Ovary (tissue), 9 donors: ENCODE results near the gene CRTAC1. TPM values are rescaled to one million over a fixed set of nuclear protein-coding genes. Genes with fewer than 3 reads are reported as not detected.

Source experiments
- DNase-seq, 5 donors: peaks; one replicate each; pipeline ENCODE4 v3.0.0-alpha.2; 2019 to 2020
- H3K27ac ChIP-seq, 2 donors: fragments of 200-600 bp; one replicate each; pipeline versions ENCODE4 v1.5.1 to v1.8.0; 2019 to 2022
- H3K27me3 ChIP-seq: fragments of 200-600 bp; one replicate; pipeline ENCODE4 v1.8.0; 2022
- H3K36me3 ChIP-seq: fragments of 200-600 bp; sonication (generic); one replicate; pipeline ENCODE4 v1.5.1; 2019
- H3K4me1 ChIP-seq: one replicate; pipeline ENCODE4 v1.8.1; 2013; ENCODE audit warnings: mild to moderate bottlenecking, moderate library complexity; ENCODE audit not compliant: insufficient read depth
- H3K4me3 ChIP-seq: fragments of 200-600 bp; sonication (generic); one replicate; pipeline ENCODE4 v1.5.1; 2017
- H3K9me3 ChIP-seq, 2 donors: fragments of 200-600 bp in 1 of 2; sonication (generic) in 1 of 2; one replicate each; pipeline versions ENCODE4 v1.5.1 to v1.8.1; 2013 to 2019; ENCODE audit warnings: mild to moderate bottlenecking in 1 of 2, moderate library complexity in 1 of 2
- CTCF ChIP-seq, 3 donors: fragments of 450-650 bp in 2 of 3; fragments of 200-600 bp in 1 of 3; IDR thresholded peaks; one replicate each; pipeline versions ENCODE4 v1.5.1 to v1.8.0; 2016 to 2022; ENCODE audit warnings: antibody characterized with exemption in 3 of 3, mild to moderate bottlenecking in 1 of 3
- EP300 ChIP-seq: sonication (generic); formaldehyde crosslinking; IDR thresholded peaks from one replicate; pipeline ENCODE4 v1.6.1; 2017; ENCODE audit warnings: antibody characterized with exemption
- POLR2A ChIP-seq: fragments of 450-650 bp; IDR thresholded peaks from one replicate; pipeline ENCODE4 v1.6.1; 2017; ENCODE audit warnings: antibody characterized with exemption, mild to moderate bottlenecking, moderate library complexity
- WGBS, 3 donors: extraction: QIAGEN DNeasy Blood & Tissue Kit in 1 of 3; methylation state at CpG; one replicate each; pipeline versions ENCODE4 v1.1.5 to v1.1.7; 2013 to 2017; 5-methylcytosine and 5-hydroxymethylcytosine counted together
- intact Hi-C, 4 donors: fragments of 100-400 bp; cut with DNase I; formaldehyde crosslinking; loops; one replicate each; pipeline versions ENCODE4 v1.11.0 to v1.15.1; 2022 to 2023
- polyA plus RNA-seq, 2 donors: library from polyadenylated mRNA; stranded (reverse); fragments of 200-250 nt in 1 of 2; fragments of 350-450 nt in 1 of 2; fragmentation: Illumina TruSeq in 1 of 2; extraction: RNeasy Lipid Tissue Mini Kit (QIAGEN cat#74804) in 1 of 2; gene quantifications; one replicate each; pipeline ENCODE4 v1.2.3, GENCODE V29; 2013 to 2014
- total RNA-seq, 7 donors: library from RNA; depleted of rRNA in 2 of 7; stranded (reverse); fragments of >200 nt in 2 of 7; fragmentation: NEBNext Ultra II Directional in 3 of 7; extraction: Animal tissue kit (Norgen Biotek cat#: 25700) in 3 of 7; gene quantifications; one replicate each; pipeline versions ENCODE4 v1.1.0 to v1.2.4, GENCODE V29; 2016 to 2023
- donor health status: DM: no; HTN: no; CAD: no; lungs with moderate emphysema.
- donor health status: DM: no; HTN: no; CAD: no.
- donor health status: Bipolar disorder and iron deficiency.
- donor health status: DM: yes; HTN: yes; CAD: no.
- donor health status: DM: no; HTN: no; CAD: no.
- donor health status: DM: yes; HTN: yes; CAD: no.

CRTAC1 gene
- total and polyA plus RNA-seq, 9 donors = 0.13 to 19.5 (median 1.6) TPM

DNA sequence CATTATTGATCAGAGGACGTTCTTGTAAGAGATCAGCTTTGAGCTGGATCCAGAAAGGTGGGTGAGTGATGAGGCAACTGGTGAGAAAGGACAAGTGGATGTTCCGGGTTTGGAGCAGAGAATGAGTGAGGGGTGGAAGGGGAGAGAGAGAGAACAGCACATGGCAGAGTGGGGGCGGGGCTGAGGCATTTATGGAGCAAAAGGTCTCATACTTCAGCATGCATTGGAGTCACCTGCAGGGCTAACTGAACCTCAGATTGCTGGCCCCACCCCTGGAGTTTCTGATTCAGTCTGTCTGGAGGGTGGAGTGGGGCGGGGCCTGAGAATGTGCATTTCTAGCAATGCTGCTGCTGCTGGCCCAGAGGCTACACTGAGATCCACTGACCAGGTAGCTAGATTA, 109.6 kb downstream of the CRTAC1 start:
- intact Hi-C loops = loop anchor here in 1 of 4 donors (10.0 kb wide), 1 partner anchor 124 kb away; no protein-coding TSS in a partner anchor
- Histone ChIP-seq H3K27ac (no peak overlapping the region), H3K4me3 (no peak overlapping the region), H3K36me3 (no peaks in the 10 kb centered on the region), H3K9me3 (no peaks in the 10 kb centered on the region), H3K27me3 (no peaks in the 10 kb centered on the region), H3K4me1 (no peaks in the 10 kb centered on the region)
- 33 to 45% (median 35%) methylated on average over 4 of the region's 4 CpGs for WGBS, 3 donors
- TF ChIP-seq POLR2A (no peak), EP300 (no peak), CTCF (IDR thresholded peaks at IDR 0.05) (no peak)
- no peak for DNase-seq

DNA sequence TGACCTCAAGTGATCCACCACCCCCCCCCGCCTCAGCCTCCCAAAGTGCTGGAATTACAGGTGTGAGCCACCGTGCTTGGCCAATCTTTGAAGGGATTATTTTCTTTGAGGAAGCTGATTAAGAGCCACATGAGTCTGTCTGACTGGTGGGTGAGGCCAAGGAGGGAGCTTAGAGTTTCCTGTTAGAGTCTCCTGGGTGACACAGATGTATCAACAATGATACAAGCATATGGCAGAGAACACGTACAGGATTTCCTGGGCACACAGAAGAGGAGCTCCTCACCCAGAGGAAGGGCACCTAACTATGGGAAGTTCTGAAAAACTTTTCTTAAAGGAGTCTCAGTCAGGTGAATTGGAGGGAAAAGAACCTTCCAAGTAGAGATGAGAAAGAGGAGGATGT, 111.4 kb downstream of the CRTAC1 start:
- 44 to 66% (median 61%) methylated on average over 3 of the region's 3 CpGs for WGBS, 3 donors
- Histone ChIP-seq H3K4me1 (no peaks in the 10 kb centered on the region), H3K36me3 (no peaks in the 10 kb centered on the region), H3K27me3 (no peaks in the 10 kb centered on the region), H3K9me3 (no peaks in the 10 kb centered on the region), H3K4me3 (no peak overlapping the region), H3K27ac (no peak overlapping the region)
- intact Hi-C loops = loop anchor here in 1 of 4 donors (5.0 kb wide), 1 partner anchor 393 kb away; no protein-coding TSS in a partner anchor
- DNase-seq = no peak
- TF ChIP-seq EP300 = no peak
- TF ChIP-seq POLR2A = no peak
- no peak for TF ChIP-seq CTCF (IDR thresholded peaks at IDR 0.05)

GRCh38 chr10:97916586-97916985, 113.8 kb downstream of the CRTAC1 start:
- Histone ChIP-seq H3K4me1 (no peaks in the 10 kb centered on the region), H3K9me3 (no peaks in the 10 kb centered on the region), H3K27ac (no peak overlapping the region), H3K27me3 (no peaks in the 10 kb centered on the region), H3K36me3 (no peaks in the 10 kb centered on the region), H3K4me3 (no peak overlapping the region)
- DNase-seq = no peak
- 37 to 50% (median 42%) methylated on average over 4 of the region's 4 CpGs for WGBS, 3 donors
- intact Hi-C loops = loop anchor here in 1 of 4 donors (5.0 kb wide), 1 partner anchor 396 kb away; no protein-coding TSS in a partner anchor
- TF ChIP-seq EP300 = no peak

GRCh38 chr10:97915346-97916131, 114.9 kb downstream of the CRTAC1 start:
- TF ChIP-seq CTCF (IDR thresholded peaks at IDR 0.05) = no peak
- TF ChIP-seq EP300 = no peak
- TF ChIP-seq POLR2A = no peak
- intact Hi-C loops = loop anchor here in 1 of 4 donors (5.0 kb wide), 1 partner anchor 397 kb away; no protein-coding TSS in a partner anchor
- Histone ChIP-seq H3K36me3 (no peaks in the 10 kb centered on the region), H3K27ac (no peak overlapping the region), H3K9me3 (no peaks in the 10 kb centered on the region), H3K27me3 (no peaks in the 10 kb centered on the region), H3K4me1 (no peaks in the 10 kb centered on the region), H3K4me3 (no peak overlapping the region)
- WGBS, 3 donors = 69 to 70% (median 70%) methylated on average over 21 of the region's 21 CpGs
- no peak for DNase-seq

DNA sequence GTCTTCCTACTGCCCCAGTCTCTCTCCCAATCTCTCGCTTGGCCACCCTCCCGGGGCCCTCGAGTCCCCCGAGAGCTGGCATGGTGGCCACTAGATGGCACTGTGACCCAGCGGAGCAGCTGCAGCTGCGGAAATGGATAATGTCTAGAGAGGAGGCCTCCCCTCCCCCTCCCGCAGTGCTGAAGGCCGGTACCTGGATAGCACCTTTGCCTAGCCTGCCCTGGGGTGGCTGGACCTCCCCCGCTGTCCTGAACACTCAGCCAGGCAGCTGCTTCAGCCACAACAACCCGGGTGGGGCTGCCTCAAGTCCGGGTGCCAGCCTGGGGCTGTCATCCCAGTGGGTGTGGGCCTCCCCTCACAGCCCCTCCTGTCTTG, 115.6 kb downstream of the CRTAC1 start:
- Histone ChIP-seq H3K36me3 (no peaks in the 10 kb centered on the region), H3K27ac (no peak overlapping the region), H3K27me3 (no peaks in the 10 kb centered on the region), H3K4me1 (no peaks in the 10 kb centered on the region), H3K4me3 (no peak overlapping the region), H3K9me3 (no peaks in the 10 kb centered on the region)
- 4 to 5% (median 4%) methylated on average over 10 to 11 of the region's 11 CpGs for WGBS, 3 donors
- TF ChIP-seq POLR2A (no peak), CTCF (IDR thresholded peaks at IDR 0.05) (peak; percentile 14 to 40 (median 38)), EP300 (no peak)
- intact Hi-C loops = loop anchor here in 1 of 4 donors (5.0 kb wide), 1 partner anchor 397 kb away; no protein-coding TSS in a partner anchor
- DNase-seq = peak; percentile 35 to 72 (median 60)
